ENCODE results near the gene GLI3.

GRCh38 chr7:42033480-42033879 lies 203.5 kb downstream of the GLI3 start:
- no peak for TF ChIP-seq CTCF (conservative IDR thresholded peaks at IDR 0.05 in 1 of 2, IDR thresholded peaks at IDR 0.05 in 1 of 2; ENCODE audit: low read depth in 1 of 2, low read length in 2 of 2)
- no peak for TF ChIP-seq EZH2 (IDR thresholded peaks at IDR 0.05; ENCODE audit: low read length, missing control alignments)

Measured in fibroblast of lung (primary cell).